Astrocyte (in vitro differentiated cells and primary cell): ENCODE data around the gene STX3. TPM values are rescaled to one million over a fixed set of nuclear protein-coding genes. Genes with fewer than 3 reads are reported as not detected.

Experiments used
- DNase-seq: peaks from one replicate; pipeline ENCODE4 v3.0.0-alpha.2; 2010; ENCODE audit warnings: low read depth
- FAIRE-seq: peaks from 2 replicates; lab custom pipeline; 2011; peaks lifted over from hg19 to GRCh38; lab: Jason Lieb, UNC
- H2AFZ ChIP-seq: 2 replicates; pipeline ENCODE4 v1.6.0; 2012; ENCODE audit warnings: low read depth, low read length, inconsistent platforms
- H3K27ac ChIP-seq: 2 replicates; pipeline ENCODE4 v1.5.1; 2011; ENCODE audit warnings: low read depth, low read length, inconsistent platforms
- H3K27me3 ChIP-seq: 2 replicates; pipeline ENCODE4 v1.6.0; 2011; ENCODE audit warnings: low read length, inconsistent platforms; ENCODE audit not compliant: insufficient read depth
- H3K36me3 ChIP-seq: 2 replicates; pipeline ENCODE4 v1.5.1; 2011; ENCODE audit warnings: low read length, inconsistent platforms; ENCODE audit not compliant: insufficient read depth
- H3K4me1 ChIP-seq: 2 replicates; pipeline ENCODE4 v1.5.1; 2011; ENCODE audit warnings: low read length, inconsistent platforms; ENCODE audit not compliant: insufficient read depth
- H3K4me2 ChIP-seq: 2 replicates; pipeline ENCODE4 v1.6.0; 2012; ENCODE audit warnings: low read length, inconsistent platforms
- H3K4me3 ChIP-seq: 2 replicates; pipeline ENCODE4 v1.5.1; 2011; ENCODE audit warnings: low read depth, mild to moderate bottlenecking, low read length, inconsistent platforms; ENCODE audit not compliant: insufficient read depth
- H3K79me2 ChIP-seq: 2 replicates; pipeline ENCODE4 v1.6.0; 2012; ENCODE audit warnings: mild to moderate bottlenecking, low read length, inconsistent platforms; ENCODE audit not compliant: insufficient read depth
- H3K9ac ChIP-seq: 2 replicates; pipeline ENCODE4 v1.6.0; 2012; ENCODE audit warnings: mild to moderate bottlenecking, low read length, inconsistent platforms
- H3K9me3 ChIP-seq: 2 replicates; pipeline ENCODE4 v1.5.1; 2012; ENCODE audit warnings: low read depth, mild to moderate bottlenecking, low read length, inconsistent platforms; ENCODE audit not compliant: insufficient read depth
- H4K20me1 ChIP-seq: 2 replicates; pipeline ENCODE4 v1.6.0; 2012; ENCODE audit warnings: low read length, inconsistent platforms; ENCODE audit not compliant: insufficient read depth
- H3K27ac Mint-ChIP-seq: one replicate; pipeline ENCODE4 v1.8.0; 2021; ENCODE audit warnings: mild to moderate bottlenecking, mixed read lengths; ENCODE audit not compliant: unreplicated experiment
- H3K27me3 Mint-ChIP-seq: one replicate; pipeline ENCODE4 v1.8.0; 2021; ENCODE audit warnings: low read depth, mixed read lengths; ENCODE audit not compliant: unreplicated experiment
- H3K36me3 Mint-ChIP-seq: one replicate; pipeline ENCODE4 v1.8.0; 2021; ENCODE audit warnings: low read depth, mixed read lengths; ENCODE audit not compliant: unreplicated experiment
- H3K4me1 Mint-ChIP-seq: one replicate; pipeline ENCODE4 v1.8.0; 2021; ENCODE audit warnings: low read depth, mixed read lengths; ENCODE audit not compliant: unreplicated experiment
- H3K4me3 Mint-ChIP-seq: one replicate; pipeline ENCODE4 v1.8.0; 2021; ENCODE audit warnings: mild to moderate bottlenecking, moderate library complexity, mixed read lengths; ENCODE audit not compliant: unreplicated experiment
- H3K9me3 Mint-ChIP-seq: one replicate; pipeline ENCODE4 v1.8.0; 2021; ENCODE audit warnings: mild to moderate bottlenecking, mixed read lengths; ENCODE audit not compliant: unreplicated experiment
- CTCF ChIP-seq: IDR thresholded peaks from 2 replicates; pipeline ENCODE4 v1.5.1; 2011; ENCODE audit warnings: low read depth, mild to moderate bottlenecking, inconsistent platforms, low read length, moderate library complexity; ENCODE audit not compliant: insufficient read depth
- EZH2 ChIP-seq: IDR thresholded peaks from 2 replicates; pipeline ENCODE4 v1.6.1; 2012; ENCODE audit warnings: mild to moderate bottlenecking, low read length, inconsistent platforms; ENCODE audit not compliant: insufficient read depth
- total RNA-seq: library from RNA; stranded (reverse); gene quantifications from 2 replicates; pipeline ENCODE4 v1.2.1, GENCODE V29; 2021

The STX3 gene
- total RNA-seq, 1 donor from 2014 or later: 61.2 TPM

GRCh38 chr11:59728913-59729312 lies 26.3 kb upstream of the STX3 start:
- Histone ChIP-seq H3K36me3 (no peaks in the 10 kb centered on the region), H3K4me1 (no peaks in the 10 kb centered on the region), H3K9ac (no peak overlapping the region), H3K4me3 (no peak overlapping the region), H3K79me2 (no peaks in the 10 kb centered on the region), H3K9me3 (no peaks in the 10 kb centered on the region), H2AFZ (peak overlapping the region; percentile 5), H3K4me2 (no peak overlapping the region), H3K27me3 (no peaks in the 10 kb centered on the region), H4K20me1 (no peaks in the 10 kb centered on the region), H3K27ac (no peak overlapping the region)
- H3K27ac Mint-ChIP-seq: no peak overlapping the region
- H3K4me3 Mint-ChIP-seq: no peak overlapping the region
- peaks cover 4% of the 10 kb centered on the region for H3K9me3 Mint-ChIP-seq
- no peaks in the 10 kb centered on the region for H3K27me3 Mint-ChIP-seq
- peaks cover 8% of the 10 kb centered on the region for H3K4me1 Mint-ChIP-seq
- no peaks in the 10 kb centered on the region for H3K36me3 Mint-ChIP-seq
- TF ChIP-seq CTCF (no peak), EZH2 (no peak)
- FAIRE-seq (no peak), DNase-seq (no peak)

- no peak overlapping the region for H3K9ac ChIP-seq
- no peaks in the 10 kb centered on the region for H4K20me1 ChIP-seq
- H3K4me1 Mint-ChIP-seq: peaks cover 8% of the 10 kb centered on the region
- H2AFZ ChIP-seq: no peak overlapping the region
- no peaks in the 10 kb centered on the region for H3K9me3 ChIP-seq
- H3K79me2 ChIP-seq: no peaks in the 10 kb centered on the region
- H3K27ac Mint-ChIP-seq: no peak overlapping the region
- TF ChIP-seq EZH2: no peak
- no peak for FAIRE-seq
- no peak overlapping the region for H3K4me2 ChIP-seq
- H3K4me1 ChIP-seq: no peaks in the 10 kb centered on the region
- H3K4me3 Mint-ChIP-seq: no peak overlapping the region
- no peaks in the 10 kb centered on the region for H3K27me3 ChIP-seq
- no peak overlapping the region for H3K27ac ChIP-seq
- no peaks in the 10 kb centered on the region for H3K27me3 Mint-ChIP-seq
- no peaks in the 10 kb centered on the region for H3K36me3 Mint-ChIP-seq
- no peak for DNase-seq
- no peak overlapping the region for H3K4me3 ChIP-seq
- H3K36me3 ChIP-seq: no peaks in the 10 kb centered on the region
- H3K9me3 Mint-ChIP-seq: peaks cover 4% of the 10 kb centered on the region
Observed at GRCh38 chr11:59729834-59730233, 25.3 kb upstream of the STX3 start.

GRCh38 chr11:59730896-59731565 lies 24.1 kb upstream of the STX3 start:
- H3K27ac Mint-ChIP-seq: peak overlapping the region; percentile 3
- Histone ChIP-seq H4K20me1 (no peaks in the 10 kb centered on the region), H3K36me3 (no peaks in the 10 kb centered on the region), H2AFZ (no peak overlapping the region), H3K9ac (no peak overlapping the region), H3K27me3 (no peaks in the 10 kb centered on the region), H3K27ac (no peak overlapping the region), H3K79me2 (no peaks in the 10 kb centered on the region), H3K4me2 (no peak overlapping the region), H3K9me3 (no peaks in the 10 kb centered on the region), H3K4me1 (no peaks in the 10 kb centered on the region), H3K4me3 (no peak overlapping the region)
- TF ChIP-seq EZH2 (no peak), CTCF (no peak)
- no peak for DNase-seq
- H3K4me3 Mint-ChIP-seq: no peak overlapping the region
- H3K4me1 Mint-ChIP-seq: peaks cover 8% of the 10 kb centered on the region
- H3K27me3 Mint-ChIP-seq: no peaks in the 10 kb centered on the region
- no peak for FAIRE-seq
- peaks cover 4% of the 10 kb centered on the region for H3K9me3 Mint-ChIP-seq
- no peaks in the 10 kb centered on the region for H3K36me3 Mint-ChIP-seq
